Stimulated activated CD4-positive, alpha-beta T cell treated with anti-CD3 and anti-CD28 coated beads, TNF-alpha, amount 100 ng/mL, for 1 hour (primary cell): Measurements from ENCODE around the gene SEC24D.

ENCODE experiments used
- DNase-seq, 3 donors: peaks; one replicate each; pipeline ENCODE4 v3.0.0-alpha.2; 2020; ENCODE audit warnings: low read depth in 3 of 3, low spot score in 1 of 3

The SEC24D gene

DNA sequence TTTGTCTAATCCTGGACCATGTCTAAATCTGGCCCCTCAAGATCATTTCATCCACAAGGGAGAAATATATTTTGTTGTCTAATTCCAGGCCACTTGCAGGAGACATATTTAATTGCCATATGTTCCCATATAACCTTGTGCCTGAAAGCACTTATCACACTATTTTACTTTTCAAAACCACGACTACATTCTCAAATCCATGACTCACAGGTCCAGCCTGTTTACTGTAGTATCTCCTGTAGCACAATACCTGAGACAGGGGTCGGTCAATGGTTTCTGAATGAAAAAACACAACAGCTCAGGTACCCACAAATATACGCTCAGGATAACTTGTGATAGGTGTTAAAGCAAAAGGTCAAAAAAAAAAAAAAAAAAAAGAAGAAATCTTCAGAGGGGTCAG, 60.9 kb downstream of the SEC24D start:
- DNase-seq: no peak

- DNase-seq: no peak
These were observed 61.6 kb downstream of the SEC24D start for GRCh38 chr4:118774321-118774720.

GRCh38 chr4:118773429-118773792, 62.5 kb downstream of the SEC24D start:
- no peak for DNase-seq

- no peak for DNase-seq
These were observed 63.0 kb downstream of the SEC24D start for GRCh38 chr4:118772767-118773428.

- no peak for DNase-seq
These were observed 63.7 kb downstream of the SEC24D start for GRCh38 chr4:118772081-118772766.

DNA sequence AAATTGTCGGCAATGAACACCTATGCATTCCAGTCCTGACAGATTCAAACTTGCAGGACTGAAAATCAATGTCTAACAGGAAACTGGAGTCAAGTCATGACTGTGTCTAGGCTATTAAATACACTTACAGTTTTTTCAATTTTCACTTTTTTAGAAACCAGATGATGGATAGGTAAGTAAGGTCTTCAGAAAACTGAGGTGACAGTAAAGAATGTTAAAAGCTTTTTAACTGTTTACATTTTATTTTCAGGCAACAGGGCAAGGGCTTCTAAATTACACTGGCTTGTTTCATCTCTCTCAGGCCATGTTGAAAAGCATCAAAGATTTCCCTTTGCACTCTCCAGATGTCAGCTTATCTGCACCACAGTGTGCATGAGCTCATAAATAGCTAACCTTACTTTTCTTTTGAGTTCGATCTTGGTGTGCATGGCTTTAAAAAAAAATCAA, 65.2 kb downstream of the SEC24D start:
- DNase-seq: no peak

DNA sequence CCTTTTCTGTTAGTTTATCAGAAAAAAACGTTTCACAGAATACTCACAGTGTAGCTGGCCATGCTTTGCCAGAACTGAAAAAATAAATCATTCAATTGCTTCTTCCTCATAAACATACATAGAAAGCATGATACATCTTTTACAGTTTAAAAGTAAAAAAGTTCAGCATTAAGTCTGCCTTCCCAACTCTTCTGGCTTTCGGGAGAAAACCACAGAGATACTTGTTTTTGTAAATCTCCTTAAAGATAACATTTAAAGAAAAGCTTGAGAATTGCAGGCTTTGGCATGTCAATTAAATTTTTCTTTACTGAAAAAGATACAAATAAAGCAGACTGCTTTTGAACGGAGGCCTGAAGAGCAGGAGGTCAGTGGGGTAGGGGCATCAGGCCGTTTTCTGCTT, 66.8 kb downstream of the SEC24D start:
- DNase-seq: no peak

GRCh38 chr4:118767109-118767508, 68.8 kb downstream of the SEC24D start:
- DNase-seq: no peak

- DNase-seq: no peak
These were observed 70.5 kb downstream of the SEC24D start for GRCh38 chr4:118765399-118765798.

DNA sequence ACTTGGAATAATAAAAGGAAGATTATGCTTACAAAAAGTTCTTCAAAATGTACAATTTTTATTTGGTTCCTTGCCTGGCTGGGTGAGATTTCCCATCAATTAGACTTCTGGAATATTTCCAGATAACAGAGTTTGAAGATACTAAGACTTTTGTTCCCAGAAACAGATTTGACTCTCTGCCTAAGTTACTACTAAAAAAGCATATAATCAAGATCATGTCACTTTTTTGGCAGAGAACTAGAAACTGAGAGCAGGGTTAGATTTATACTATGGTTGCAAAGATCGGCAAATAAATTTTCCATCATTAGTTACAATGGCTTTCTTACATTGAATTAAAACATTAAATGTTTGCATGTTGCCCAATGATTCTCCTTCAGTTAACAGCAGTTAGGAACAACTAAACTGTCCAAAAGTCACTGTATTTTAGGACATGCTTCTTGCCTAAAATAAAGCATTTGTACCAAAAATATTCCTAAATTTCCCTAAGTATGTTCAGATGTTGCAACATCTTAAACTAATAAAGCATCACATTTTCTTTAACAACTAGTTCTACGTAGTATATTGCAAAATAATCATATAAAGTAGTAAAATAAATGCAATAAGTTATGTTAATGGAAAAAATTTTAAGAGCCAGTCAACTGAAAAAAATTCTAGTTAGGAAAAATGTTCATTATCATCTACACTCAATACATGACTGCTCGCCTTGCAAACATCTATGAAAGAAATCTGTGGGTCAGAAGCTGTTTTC, 73.0 kb downstream of the SEC24D start:
- no peak for DNase-seq

- no peak for DNase-seq
These were observed 73.8 kb downstream of the SEC24D start for GRCh38 chr4:118762155-118762554.

DNA sequence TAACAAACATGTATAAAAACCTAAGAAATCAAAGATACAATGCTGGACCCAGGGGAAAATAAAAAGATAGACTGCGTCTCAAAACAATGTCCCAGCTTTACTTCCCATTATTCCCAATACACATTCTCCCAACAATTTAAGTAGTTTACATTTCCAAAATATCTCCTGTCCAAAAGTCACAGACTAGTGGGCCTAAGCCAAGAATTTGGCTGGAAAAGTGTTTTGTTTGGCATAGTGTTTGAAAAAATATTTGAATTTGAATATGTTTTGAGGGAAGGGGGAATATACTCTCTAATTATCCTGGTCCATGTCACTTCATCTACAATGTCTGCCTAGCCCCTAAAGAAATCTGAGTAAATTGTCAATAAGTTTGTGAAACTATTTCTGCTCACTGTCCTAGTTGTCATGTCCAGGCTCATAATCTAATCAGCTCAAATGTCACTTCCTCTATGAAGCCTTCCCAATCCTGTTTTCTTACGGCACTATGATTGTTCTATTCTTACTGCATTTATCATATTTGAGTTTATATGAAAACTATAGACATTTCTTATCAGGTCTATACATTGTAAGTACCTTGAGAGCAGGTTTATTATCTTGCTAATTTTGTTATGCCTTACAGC, 74.4 kb downstream of the SEC24D start:
- DNase-seq: no peak

GRCh38 chr4:118760493-118760892, 75.4 kb downstream of the SEC24D start:
- DNase-seq: no peak

- no peak for DNase-seq
These were observed 75.8 kb downstream of the SEC24D start for GRCh38 chr4:118760092-118760491.

GRCh38 chr4:118759481-118759880, 76.4 kb downstream of the SEC24D start:
- DNase-seq: no peak

GRCh38 chr4:118758293-118758692, 77.6 kb downstream of the SEC24D start:
- no peak for DNase-seq

- no peak for DNase-seq
These were observed 78.1 kb downstream of the SEC24D start for GRCh38 chr4:118757761-118758251.

GRCh38 chr4:118756958-118757357, 79.0 kb downstream of the SEC24D start:
- DNase-seq: no peak

DNA sequence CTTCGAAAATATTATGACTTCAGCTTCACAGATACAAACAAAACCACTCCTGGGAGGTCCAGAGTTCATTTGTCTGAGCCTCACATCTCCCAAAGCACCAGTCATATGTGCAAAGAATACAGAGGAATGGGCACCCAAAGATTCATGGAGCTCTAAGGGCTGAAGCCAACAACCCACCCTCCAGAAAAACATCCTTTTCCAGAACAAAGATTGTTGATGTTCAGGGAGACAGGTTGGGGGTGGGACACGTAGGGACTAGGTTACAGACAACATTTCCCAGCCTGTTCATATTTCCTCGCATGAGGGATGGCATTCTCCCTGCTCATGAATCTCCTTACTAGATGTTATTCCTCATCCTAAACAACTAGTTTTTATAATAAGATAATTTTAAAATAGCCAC, 79.5 kb downstream of the SEC24D start:
- DNase-seq: no peak

- no peak for DNase-seq
These were observed 80.3 kb downstream of the SEC24D start for GRCh38 chr4:118755438-118756226.

- no peak for DNase-seq
These were observed 81.0 kb downstream of the SEC24D start for GRCh38 chr4:118754890-118755289.
